Neural progenitor cell (in vitro differentiated cells): ENCODE measurements around the gene RASGRP3.

Experiments used
- EZH2 ChIP-seq: fragments of 200-600 bp; sonication (generic); IDR thresholded peaks from 2 replicates; pipeline ENCODE4 v1.6.1; 2017; ENCODE audit warnings: antibody characterized with exemption, mild to moderate bottlenecking, moderate library complexity
- EZH2phosphoT487 ChIP-seq: fragments of 200-600 bp; sonication (generic); IDR thresholded peaks from 2 replicates; pipeline ENCODE4 v1.6.1; 2017; ENCODE audit warnings: antibody characterized with exemption
- TF ChIP-seq, protein P1 (sequence below): fragments of 200-600 bp; sonication (generic); IDR thresholded peaks from 2 replicates; pipeline ENCODE4 v1.5.1; 2017; ENCODE audit warnings: antibody characterized with exemption, mild to moderate bottlenecking

DNA sequence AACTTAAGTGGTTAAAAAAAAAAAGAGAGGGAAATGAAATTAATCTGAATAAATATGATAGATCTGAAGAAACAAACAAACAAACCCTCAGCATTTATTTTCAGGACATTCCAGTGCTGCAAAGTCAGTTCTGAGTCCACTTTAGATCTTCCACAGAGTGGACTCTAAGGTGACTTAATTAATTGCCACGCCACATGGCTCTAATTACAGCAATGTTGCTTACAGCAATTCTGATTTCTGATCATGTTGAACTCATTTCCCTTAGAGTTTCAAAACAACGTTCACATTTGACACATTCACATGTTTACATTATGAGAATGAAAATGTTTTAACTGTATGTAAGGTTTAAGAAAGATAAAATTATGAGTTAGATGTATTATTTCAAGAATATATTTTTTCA lies 38.6 kb upstream of the RASGRP3 start:
- TF ChIP-seq, protein P1, sequence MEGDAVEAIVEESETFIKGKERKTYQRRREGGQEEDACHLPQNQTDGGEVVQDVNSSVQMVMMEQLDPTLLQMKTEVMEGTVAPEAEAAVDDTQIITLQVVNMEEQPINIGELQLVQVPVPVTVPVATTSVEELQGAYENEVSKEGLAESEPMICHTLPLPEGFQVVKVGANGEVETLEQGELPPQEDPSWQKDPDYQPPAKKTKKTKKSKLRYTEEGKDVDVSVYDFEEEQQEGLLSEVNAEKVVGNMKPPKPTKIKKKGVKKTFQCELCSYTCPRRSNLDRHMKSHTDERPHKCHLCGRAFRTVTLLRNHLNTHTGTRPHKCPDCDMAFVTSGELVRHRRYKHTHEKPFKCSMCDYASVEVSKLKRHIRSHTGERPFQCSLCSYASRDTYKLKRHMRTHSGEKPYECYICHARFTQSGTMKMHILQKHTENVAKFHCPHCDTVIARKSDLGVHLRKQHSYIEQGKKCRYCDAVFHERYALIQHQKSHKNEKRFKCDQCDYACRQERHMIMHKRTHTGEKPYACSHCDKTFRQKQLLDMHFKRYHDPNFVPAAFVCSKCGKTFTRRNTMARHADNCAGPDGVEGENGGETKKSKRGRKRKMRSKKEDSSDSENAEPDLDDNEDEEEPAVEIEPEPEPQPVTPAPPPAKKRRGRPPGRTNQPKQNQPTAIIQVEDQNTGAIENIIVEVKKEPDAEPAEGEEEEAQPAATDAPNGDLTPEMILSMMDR: no peak
- no peak for TF ChIP-seq EZH2
- no peak for TF ChIP-seq EZH2phosphoT487
